Loucy (cell line): ENCODE measurements around the gene SPP2.

Experiments
- H2AFZ ChIP-seq: fragments of 200-600 bp; sonication (generic); 2 replicates; pipeline ENCODE4 v1.6.0; 2016; ENCODE audit warnings: antibody characterized with exemption, mild to moderate bottlenecking, low read length, moderate library complexity
- H3F3A ChIP-seq: fragments of 200-600 bp; 2 replicates; pipeline ENCODE4 v1.6.0; 2016; ENCODE audit warnings: antibody characterized with exemption, low read depth, mild to moderate bottlenecking
- H3K27me3 ChIP-seq: fragments of 200-600 bp; sonication (generic); 2 replicates; pipeline ENCODE4 v1.6.1; 2014; ENCODE audit warnings: low read length, mild to moderate bottlenecking; ENCODE audit not compliant: insufficient read depth, poor library complexity, severe bottlenecking
- H3K36me3 ChIP-seq: fragments of 200-600 bp; sonication (generic); 2 replicates; pipeline ENCODE4 v1.6.1; 2016; ENCODE audit warnings: low read length; ENCODE audit not compliant: insufficient read depth
- H3K4me1 ChIP-seq: fragments of 200-600 bp; sonication (generic); 2 replicates; pipeline ENCODE4 v1.5.1; 2014; ENCODE audit warnings: low read length, mild to moderate bottlenecking; ENCODE audit not compliant: insufficient read depth, poor library complexity, severe bottlenecking
- H3K4me2 ChIP-seq: fragments of 200-600 bp; sonication (generic); 2 replicates; pipeline ENCODE4 v1.6.0; 2014; ENCODE audit warnings: antibody characterized with exemption, low read length, low read depth, mild to moderate bottlenecking; ENCODE audit not compliant: poor library complexity, severe bottlenecking
- H3K4me3 ChIP-seq: fragments of 200-600 bp; sonication (generic); 2 replicates; pipeline ENCODE4 v1.5.1; 2014; ENCODE audit warnings: low read length, mild to moderate bottlenecking, mixed read lengths; ENCODE audit not compliant: poor library complexity, severe bottlenecking
- H3K79me2 ChIP-seq: fragments of 200-600 bp; sonication (generic); 2 replicates; pipeline ENCODE4 v1.6.1; 2014; ENCODE audit warnings: low read length; ENCODE audit not compliant: insufficient read depth
- H3K9ac ChIP-seq: fragments of 200-600 bp; sonication (generic); 2 replicates; pipeline ENCODE4 v1.6.0; 2014; ENCODE audit warnings: mild to moderate bottlenecking, low read depth, low read length, moderate library complexity; ENCODE audit not compliant: poor library complexity, severe bottlenecking
- H3K9me2 ChIP-seq: fragments of 200-600 bp; sonication (generic); replicated peaks from 2 replicates; pipeline ENCODE4 v1.6.1; 2016; ENCODE audit warnings: low read depth, low read length, mixed read lengths
- H3K9me3 ChIP-seq: fragments of 200-600 bp; sonication (generic); 2 replicates; pipeline ENCODE4 v1.6.1; 2014; ENCODE audit warnings: mild to moderate bottlenecking, antibody characterized with exemption, low read length, low read depth; ENCODE audit not compliant: insufficient read depth
- H4K20me1 ChIP-seq: fragments of 200-600 bp; sonication (generic); 2 replicates; pipeline ENCODE4 v1.6.0; 2014; ENCODE audit warnings: antibody characterized with exemption, low read length, mild to moderate bottlenecking; ENCODE audit not compliant: insufficient read depth, poor library complexity, severe bottlenecking
- CTCF ChIP-seq: fragments of 200-600 bp; sonication (generic); conservative IDR thresholded peaks from 2 replicates; pipeline ENCODE4 v1.5.1; 2014; ENCODE audit warnings: mild to moderate bottlenecking, antibody characterized with exemption, low read length
- EZH2phosphoT487 ChIP-seq: fragments of 200-600 bp; IDR thresholded peaks from 2 replicates; pipeline ENCODE4 v1.6.1; 2018; ENCODE audit warnings: antibody characterized with exemption, mild to moderate bottlenecking, moderate library complexity, borderline replicate concordance

Gene SPP2

GRCh38 chr2:234095301-234095700 lies 44.8 kb downstream of the SPP2 start:
- H3K9me2 ChIP-seq = no peaks in the 10 kb centered on the region
- no peaks in the 10 kb centered on the region for H3F3A ChIP-seq
- H3K79me2 ChIP-seq = no peaks in the 10 kb centered on the region
- H3K4me3 ChIP-seq = no peak overlapping the region
- no peaks in the 10 kb centered on the region for H3K4me1 ChIP-seq
- no peaks in the 10 kb centered on the region for H4K20me1 ChIP-seq
- TF ChIP-seq EZH2phosphoT487 (no peak), CTCF (no peak)
- H3K36me3 ChIP-seq = no peaks in the 10 kb centered on the region
- H3K27me3 ChIP-seq = no peaks in the 10 kb centered on the region
- H3K9ac ChIP-seq = no peak overlapping the region
- H2AFZ ChIP-seq = no peak overlapping the region
- no peak overlapping the region for H3K4me2 ChIP-seq
- H3K9me3 ChIP-seq = no peaks in the 10 kb centered on the region

- TF ChIP-seq CTCF = no peak
- no peak overlapping the region for H3K4me3 ChIP-seq
- peaks cover 6% of the 10 kb centered on the region for H3K4me1 ChIP-seq
- H4K20me1 ChIP-seq = no peaks in the 10 kb centered on the region
- no peaks in the 10 kb centered on the region for H3K36me3 ChIP-seq
- H3K9me2 ChIP-seq = no peaks in the 10 kb centered on the region
- no peaks in the 10 kb centered on the region for H3K79me2 ChIP-seq
- no peaks in the 10 kb centered on the region for H3F3A ChIP-seq
- no peak overlapping the region for H2AFZ ChIP-seq
- H3K27me3 ChIP-seq = no peaks in the 10 kb centered on the region
- no peak overlapping the region for H3K4me2 ChIP-seq
- H3K9ac ChIP-seq = no peak overlapping the region
- no peaks in the 10 kb centered on the region for H3K9me3 ChIP-seq
These were observed 45.7 kb downstream of the SPP2 start for GRCh38 chr2:234096164-234096563.

- no peaks in the 10 kb centered on the region for H3K27me3 ChIP-seq
- H2AFZ ChIP-seq = no peak overlapping the region
- no peaks in the 10 kb centered on the region for H3K79me2 ChIP-seq
- H3K9ac ChIP-seq = no peak overlapping the region
- H3K9me2 ChIP-seq = no peaks in the 10 kb centered on the region
- H3K4me1 ChIP-seq = peaks cover 7% of the 10 kb centered on the region
- TF ChIP-seq EZH2phosphoT487 (no peak), CTCF (no peak)
- H3K4me2 ChIP-seq = no peak overlapping the region
- H3K4me3 ChIP-seq = no peak overlapping the region
- H3F3A ChIP-seq = no peaks in the 10 kb centered on the region
- H4K20me1 ChIP-seq = no peaks in the 10 kb centered on the region
- H3K9me3 ChIP-seq = no peaks in the 10 kb centered on the region
- H3K36me3 ChIP-seq = no peaks in the 10 kb centered on the region
These were observed 48.2 kb downstream of the SPP2 start for GRCh38 chr2:234098681-234099080.
